Islet of Langerhans (tissue), 1 donor: ENCODE results near the gene MBD3L2B.
"Not testable (repeated sequence)": the region's sequence is repeated elsewhere in the genome, so short reads cannot be mapped to it uniquely, and the experiment has no call there.

ENCODE experiments used
- FAIRE-seq: peaks from one replicate; lab custom pipeline; 2011; peaks lifted over from hg19 to GRCh38; lab: Jason Lieb, UNC

The MBD3L2B gene

GRCh38 chr19:7021331-7021730, at the start of gene MBD3L2B:
MBD3L2B (minus strand) TSS chr19:7021431; CDS start chr19:7021397, 34 bp downstream.
- not testable (repeated sequence) for FAIRE-seq

- FAIRE-seq, result no peak
These were observed 48.6 kb upstream of the MBD3L2B start for GRCh38 chr19:7069904-7070226.

GRCh38 chr19:7069042-7069903, 48.0 kb upstream of the MBD3L2B start, which contains the start of gene ZNF557:
ZNF557 (plus strand) TSS chr19:7069703; CDS start chr19:7075075, 5,372 bp downstream.
- FAIRE-seq, result no peak

GRCh38 chr19:7068599-7068998, 47.4 kb upstream of the MBD3L2B start:
- FAIRE-seq, result no peak

- no peak for FAIRE-seq
These were observed 46.5 kb upstream of the MBD3L2B start for GRCh38 chr19:7067716-7068115.

GRCh38 chr19:7067122-7067521, 45.9 kb upstream of the MBD3L2B start:
- FAIRE-seq, result not testable (repeated sequence)

GRCh38 chr19:7063764-7064418, 42.7 kb upstream of the MBD3L2B start:
- FAIRE-seq, result no peak

- FAIRE-seq, result no peak
These were observed 42.1 kb upstream of the MBD3L2B start for GRCh38 chr19:7063339-7063738.

- not testable (repeated sequence) for FAIRE-seq
These were observed 38.7 kb upstream of the MBD3L2B start for GRCh38 chr19:7059977-7060376.

- not testable (repeated sequence) for FAIRE-seq
These were observed 37.3 kb upstream of the MBD3L2B start, which contains the start of gene MBD3L3 for GRCh38 chr19:7058576-7058975. MBD3L3 (minus strand) TSS chr19:7058676; CDS start chr19:7058605, 71 bp downstream.

GRCh38 chr19:7056371-7056770, 35.1 kb upstream of the MBD3L2B start:
- not testable (repeated sequence) for FAIRE-seq

GRCh38 chr19:7055679-7056078, 34.4 kb upstream of the MBD3L2B start:
- not testable (repeated sequence) for FAIRE-seq

- FAIRE-seq, result not testable (repeated sequence)
These were observed 33.6 kb upstream of the MBD3L2B start for GRCh38 chr19:7054635-7055368.

GRCh38 chr19:7052896-7053295, 31.7 kb upstream of the MBD3L2B start:
- not testable (repeated sequence) for FAIRE-seq

- FAIRE-seq, result not testable (repeated sequence)
These were observed 30.2 kb upstream of the MBD3L2B start for GRCh38 chr19:7051421-7051820.

GRCh38 chr19:7049021-7049420, 27.8 kb upstream of the MBD3L2B start, which contains the start of gene MBD3L2:
MBD3L2 (plus strand) TSS chr19:7049321; CDS start chr19:7049374, 53 bp downstream.
- not testable (repeated sequence) for FAIRE-seq

- not testable (repeated sequence) for FAIRE-seq
These were observed 20.3 kb upstream of the MBD3L2B start for GRCh38 chr19:7041563-7041962.

- FAIRE-seq, result not testable (repeated sequence)
These were observed 18.8 kb upstream of the MBD3L2B start, which contains the start of gene MBD3L4 for GRCh38 chr19:7040079-7040478. MBD3L4 (minus strand) TSS chr19:7040179; CDS start chr19:7040144, 35 bp downstream.

GRCh38 chr19:7030278-7030677, 9.0 kb upstream of the MBD3L2B start, which contains the start of gene MBD3L5:
MBD3L5 (plus strand) TSS chr19:7030578; CDS start chr19:7030612, 34 bp downstream.
- not testable (repeated sequence) for FAIRE-seq

- FAIRE-seq, result not testable (repeated sequence)
These were observed 7.6 kb upstream of the MBD3L2B start for GRCh38 chr19:7028790-7029189.

- no peak for FAIRE-seq
These were observed 2.4 kb downstream of the MBD3L2B start for GRCh38 chr19:7018828-7019227.

GRCh38 chr19:7013678-7014077, 7.6 kb downstream of the MBD3L2B start:
- no peak for FAIRE-seq
